GM19372 (cell line): ENCODE results near the gene CTNNBL1.
"Not testable (repeated sequence)": the region's sequence is repeated elsewhere in the genome, so short reads cannot be mapped to it uniquely, and the experiment has no call there.

Experiments
- ATAC-seq: cut with Tn5 transposase; IDR thresholded peaks from one replicate; pipeline ENCODE4 v1.9.1; 2021; ENCODE audit warnings: mild to moderate bottlenecking, low read depth, moderate library complexity; ENCODE audit not compliant: unreplicated experiment

Gene CTNNBL1

GRCh38 chr20:37693635-37694626 is at the start of gene CTNNBL1:
Gene CTNNBL1 (plus strand): TSS chr20:37694030. CDS start chr20:37694123, 93 bp downstream.
- ATAC-seq = peak; percentile 93

- ATAC-seq = no peak
Measured at GRCh38 chr20:37644605-37645004, 49.2 kb upstream of the CTNNBL1 start.

DNA sequence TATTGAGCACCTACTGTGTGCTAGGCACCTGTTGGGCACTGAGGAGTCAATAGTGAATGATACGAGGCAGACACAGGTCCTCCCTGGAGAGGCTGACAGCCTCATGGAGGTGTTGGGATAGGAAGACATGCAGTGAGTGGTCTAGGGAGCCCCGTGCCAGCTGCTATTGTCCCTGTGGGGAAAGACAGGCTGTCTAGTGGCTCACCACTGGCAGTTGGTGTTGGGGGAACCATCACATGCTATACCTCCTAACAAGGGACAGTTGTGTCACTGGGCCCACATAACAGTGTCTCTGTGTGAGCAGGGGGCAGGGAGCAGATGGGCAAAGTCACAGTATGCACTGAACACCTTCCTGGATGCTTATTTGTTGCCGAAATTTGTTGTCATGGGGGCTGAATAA is 45.9 kb upstream of the CTNNBL1 start:
- no peak for ATAC-seq

DNA sequence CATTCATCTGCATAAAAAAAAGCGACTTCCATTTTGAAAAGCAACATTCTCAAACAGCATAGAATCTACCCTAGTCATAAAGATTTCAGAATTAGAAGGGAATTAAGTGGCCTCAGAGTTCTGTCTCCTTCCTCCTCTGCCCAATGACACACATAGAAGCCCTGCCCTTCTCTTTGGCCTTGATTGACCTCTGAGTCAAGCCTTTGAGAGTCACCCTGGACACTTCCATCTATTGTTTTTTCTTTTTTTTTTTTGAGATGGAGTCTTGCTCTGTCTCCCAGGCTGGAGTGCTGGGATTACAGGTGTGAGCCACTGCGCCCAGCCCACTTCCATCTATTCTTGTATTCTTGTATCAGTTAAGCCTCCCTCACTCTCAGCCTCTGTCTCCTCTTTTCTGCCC is 44.8 kb upstream of the CTNNBL1 start:
- ATAC-seq = no peak

DNA sequence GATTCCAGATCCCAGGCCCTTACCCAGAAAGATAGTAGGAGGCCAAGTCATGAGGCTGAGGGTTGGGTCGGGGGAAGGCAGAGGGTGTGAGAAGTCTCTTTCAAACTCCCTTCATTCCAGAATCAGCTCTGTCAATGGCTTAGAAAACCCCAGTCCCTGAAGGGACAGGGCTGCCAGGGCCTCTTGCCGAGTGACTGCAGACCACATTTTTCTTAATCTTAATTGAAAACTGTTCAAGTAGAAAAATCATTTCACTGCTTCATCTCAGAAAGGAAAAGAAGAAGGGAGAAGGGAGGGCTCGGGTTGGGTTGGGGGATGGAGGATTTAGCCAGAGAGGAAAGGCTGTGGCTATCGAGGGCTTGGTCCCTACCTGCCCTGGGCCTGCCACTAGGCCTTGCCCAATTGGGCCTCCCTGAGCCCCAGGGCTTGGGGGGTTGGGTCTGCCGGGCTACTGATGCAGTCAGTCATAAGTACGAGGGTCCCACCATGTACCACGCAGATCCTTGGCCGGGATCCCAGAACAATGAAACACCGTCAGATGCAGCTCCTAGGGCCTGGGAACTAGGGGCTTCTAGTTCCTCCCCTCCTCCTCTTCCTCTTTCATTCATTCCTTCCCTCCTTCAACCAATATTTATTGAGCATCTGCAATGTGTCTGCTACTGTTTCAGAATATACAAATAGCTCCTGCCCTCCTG is 44.0 kb upstream of the CTNNBL1 start:
- no peak for ATAC-seq

DNA sequence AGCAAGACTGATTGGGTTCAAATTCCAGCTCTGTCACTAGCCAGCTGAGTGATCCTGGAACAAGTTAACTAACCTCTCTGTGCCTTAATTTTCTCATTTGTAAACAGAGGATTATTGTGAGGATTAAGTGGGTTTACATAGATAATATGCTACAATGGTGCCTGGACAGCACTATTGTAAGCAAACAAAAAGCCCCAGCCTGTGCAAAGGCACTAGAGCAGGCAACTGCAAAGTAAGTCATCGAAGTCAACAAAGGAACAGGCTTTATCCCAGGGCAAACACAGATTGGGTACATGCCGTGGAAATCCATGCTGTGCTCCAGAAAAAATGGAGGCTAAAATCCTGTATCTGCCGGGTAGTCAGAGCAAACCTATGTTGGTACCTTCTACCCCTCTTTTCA is 43.2 kb upstream of the CTNNBL1 start:
- ATAC-seq = no peak

- ATAC-seq = no peak
Measured at GRCh38 chr20:37651932-37652331, 41.9 kb upstream of the CTNNBL1 start.

GRCh38 chr20:37656945-37657344 is 36.9 kb upstream of the CTNNBL1 start:
- no peak for ATAC-seq

- no peak for ATAC-seq
Measured at GRCh38 chr20:37657924-37658804, 35.7 kb upstream of the CTNNBL1 start.

- no peak for ATAC-seq
Measured at GRCh38 chr20:37661519-37661918, 32.3 kb upstream of the CTNNBL1 start.

GRCh38 chr20:37662308-37662707 is 31.5 kb upstream of the CTNNBL1 start:
- ATAC-seq = no peak

DNA sequence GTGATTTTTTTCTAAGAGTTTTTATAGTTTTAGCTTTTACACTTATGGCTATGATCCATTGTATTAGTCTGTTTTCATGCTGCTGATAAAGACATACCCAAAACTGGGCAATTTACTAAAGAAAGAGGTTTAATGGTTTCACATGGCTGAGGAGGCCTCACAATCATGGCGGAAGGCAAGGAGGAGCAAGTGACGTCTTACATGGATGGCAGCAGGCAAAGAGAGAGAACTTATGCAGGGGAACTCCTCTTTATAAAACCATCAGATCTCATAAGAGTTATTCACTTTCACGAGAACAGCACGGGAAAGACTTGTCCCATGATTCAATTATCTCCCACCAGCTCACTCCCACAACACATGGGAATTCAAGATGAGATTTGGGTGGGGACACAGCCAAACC is 29.2 kb upstream of the CTNNBL1 start:
- ATAC-seq = not testable (repeated sequence)

GRCh38 chr20:37668166-37668565 is 25.7 kb upstream of the CTNNBL1 start:
- no peak for ATAC-seq

GRCh38 chr20:37669062-37669772 is 24.6 kb upstream of the CTNNBL1 start:
- ATAC-seq = no peak

- ATAC-seq = no peak
Measured at GRCh38 chr20:37669773-37670236, 24.0 kb upstream of the CTNNBL1 start.

DNA sequence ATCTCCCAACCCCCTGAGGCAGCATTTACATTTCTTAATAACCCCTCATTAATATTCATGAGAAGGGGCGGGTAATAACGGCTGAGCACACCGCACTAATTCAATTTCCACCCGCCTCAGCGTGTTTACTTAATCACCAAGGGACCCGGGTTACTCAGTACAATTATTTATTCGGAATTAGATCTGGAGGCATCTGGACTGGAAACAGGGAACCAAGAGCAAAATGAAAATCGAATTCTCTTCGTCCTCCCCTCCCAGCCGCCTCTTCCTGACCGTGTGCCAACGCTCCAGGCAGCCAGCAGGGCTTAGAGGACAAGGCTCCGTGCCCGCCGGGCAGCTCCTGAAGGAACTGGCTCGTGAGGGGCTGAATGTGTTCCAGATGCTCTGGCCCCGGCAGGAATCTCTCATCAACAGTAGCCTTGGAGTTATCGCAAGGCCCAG is 23.5 kb upstream of the CTNNBL1 start:
- ATAC-seq = no peak

DNA sequence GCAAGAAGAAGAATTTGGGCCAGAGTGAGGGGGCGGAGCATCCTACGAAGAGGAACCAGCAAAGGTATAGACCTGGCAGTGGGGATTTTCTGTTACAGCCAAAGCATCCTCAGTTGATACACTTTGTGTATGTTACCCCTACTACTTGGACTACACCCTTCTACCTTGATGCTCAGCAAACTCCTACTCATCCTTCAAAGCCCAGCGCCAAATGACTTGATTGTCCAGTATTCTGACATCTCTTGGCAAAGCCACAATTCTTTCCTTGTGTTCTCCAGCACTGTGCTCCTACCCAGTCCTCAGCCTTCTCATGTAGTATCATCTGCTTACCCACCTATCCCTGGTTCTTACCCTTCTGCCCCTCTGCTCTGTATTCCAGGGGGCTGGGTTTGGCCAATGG is 21.7 kb upstream of the CTNNBL1 start:
- no peak for ATAC-seq

- ATAC-seq = no peak
Measured at GRCh38 chr20:37673444-37673843, 20.4 kb upstream of the CTNNBL1 start.

GRCh38 chr20:37676440-37676839 is 17.4 kb upstream of the CTNNBL1 start:
- no peak for ATAC-seq
